HEK293 (cell line): ENCODE results near the gene OR5L2.

ENCODE experiments used
- CTCF ChIA-PET: fragments of 350-600 bp; formaldehyde crosslinking; extraction: SDS; loops from one replicate; lab custom pipeline; 2021; ENCODE audit warnings: antibody characterized with exemption; lab: Yijun Ruan, JAX
- POLR2A ChIA-PET: fragments of 300-600 bp; formaldehyde crosslinking; extraction: SDS; loops from one replicate; lab custom pipeline; 2020; ENCODE audit warnings: antibody characterized with exemption, inconsistent platforms; lab: Yijun Ruan, JAX
- H3K27ac ChIP-seq: fragments of 200-500 bp; sonication (Bioruptor generic); 2 replicates; pipeline ENCODE4 v1.5.1; 2014; ENCODE audit warnings: low read depth, low read length, control low read depth, inconsistent platforms; ENCODE audit errors: extremely low read depth
- H3K36me3 ChIP-seq, 2 experiments: fragments of 200-500 bp in 1 of 2; sonication (Bioruptor generic) in 1 of 2; 1 replicate in 1 of 2; 2 replicates in 1 of 2; pipeline ENCODE4 v1.5.1; 2014 to 2017; ENCODE audit warnings: inconsistent platforms in 2 of 2, low read length in 2 of 2; ENCODE audit not compliant: control insufficient read depth in 2 of 2, insufficient read depth in 1 of 2
- H3K4me1 ChIP-seq: fragments of 200-500 bp; sonication (Bioruptor generic); 2 replicates; pipeline ENCODE4 v1.5.1; 2014; ENCODE audit warnings: mild to moderate bottlenecking, low read length, inconsistent platforms; ENCODE audit not compliant: control insufficient read depth, insufficient read depth
- H3K4me3 ChIP-seq: 2 replicates; pipeline ENCODE4 v1.5.1; 2011; ENCODE audit warnings: low read depth, mild to moderate bottlenecking, control low read depth, low read length, moderate library complexity
- H3K9me3 ChIP-seq: fragments of 200-500 bp; sonication (Bioruptor generic); 2 replicates; pipeline ENCODE4 v1.5.1; 2014; ENCODE audit warnings: low read depth, low read length, inconsistent platforms; ENCODE audit not compliant: control insufficient read depth, insufficient read depth
- GFI1B ChIP-seq: fragments of 450-650 bp; formaldehyde crosslinking; IDR thresholded peaks from 2 replicates; pipeline ENCODE4 v1.5.1; 2016; ENCODE audit warnings: missing biosample characterization, missing genetic modification characterization
- PRDM1 ChIP-seq: fragments of 450-650 bp; formaldehyde crosslinking; IDR thresholded peaks from 2 replicates; pipeline ENCODE4; 2016; ENCODE audit warnings: missing biosample characterization, missing genetic modification characterization
- REST ChIP-seq: fragments of 450-650 bp; formaldehyde crosslinking; IDR thresholded peaks from 2 replicates; pipeline ENCODE4 v1.5.1; 2016; ENCODE audit warnings: missing biosample characterization, missing genetic modification characterization
- ZBTB26 ChIP-seq: fragments of 450-650 bp; formaldehyde crosslinking; optimal IDR thresholded peaks from 2 replicates; pipeline ENCODE3; 2016; ENCODE audit warnings: missing biosample characterization, mild to moderate bottlenecking, missing genetic modification characterization
- ZBTB8A ChIP-seq: fragments of 450-650 bp; formaldehyde crosslinking; IDR thresholded peaks from 2 replicates; pipeline ENCODE4 v1.5.1; 2016; ENCODE audit warnings: missing biosample characterization, missing genetic modification characterization
- ZNF112 ChIP-seq: fragments of 450-650 bp; formaldehyde crosslinking; IDR thresholded peaks from 2 replicates; pipeline ENCODE4 v1.5.0; 2017; ENCODE audit warnings: missing biosample characterization, missing genetic modification characterization
- ZNF114 ChIP-seq: fragments of 450-650 bp; formaldehyde crosslinking; IDR thresholded peaks from 2 replicates; pipeline ENCODE4 v1.5.0; 2017; ENCODE audit warnings: missing biosample characterization, missing genetic modification characterization
- ZNF132 ChIP-seq: fragments of 450-650 bp; formaldehyde crosslinking; IDR thresholded peaks from 2 replicates; pipeline ENCODE4 v1.5.1; 2017; ENCODE audit warnings: missing biosample characterization, missing genetic modification characterization, borderline replicate concordance
- ZNF214 ChIP-seq: fragments of 450-650 bp; formaldehyde crosslinking; IDR thresholded peaks from 2 replicates; pipeline ENCODE4 v1.5.1; 2017; ENCODE audit warnings: missing biosample characterization, mild to moderate bottlenecking, missing genetic modification characterization, borderline replicate concordance
- ZNF23 ChIP-seq: fragments of 450-650 bp; formaldehyde crosslinking; IDR thresholded peaks from 2 replicates; pipeline ENCODE4 v1.5.1; 2016; ENCODE audit warnings: missing biosample characterization, missing genetic modification characterization, borderline replicate concordance
- ZNF394 ChIP-seq: fragments of 450-650 bp; formaldehyde crosslinking; IDR thresholded peaks from 2 replicates; pipeline ENCODE4 v1.5.1; 2016; ENCODE audit warnings: missing biosample characterization, missing genetic modification characterization, mild to moderate bottlenecking, moderate library complexity, borderline replicate concordance
- ZNF513 ChIP-seq: fragments of 450-650 bp; IDR thresholded peaks from 2 replicates; pipeline ENCODE4 v1.5.1; 2018; ENCODE audit warnings: missing biosample characterization, missing genetic modification characterization
- ZNF549 ChIP-seq: fragments of 450-650 bp; IDR thresholded peaks from 2 replicates; pipeline ENCODE4 v1.5.1; 2018; ENCODE audit warnings: missing biosample characterization, missing genetic modification characterization, mild to moderate bottlenecking, inconsistent platforms, moderate library complexity
- TF ChIP-seq, protein P1 (sequence below): fragments of 450-650 bp; formaldehyde crosslinking; IDR thresholded peaks from 2 replicates; pipeline ENCODE4 v1.5.1; 2016; ENCODE audit warnings: missing biosample characterization, missing genetic modification characterization
- TF ChIP-seq, protein P2 (sequence below): IDR thresholded peaks from 2 replicates; pipeline ENCODE4 v1.6.1; 2011; ENCODE audit warnings: mild to moderate bottlenecking, low read depth, low read length, borderline replicate concordance
- TF ChIP-seq, protein P3 (sequence below): fragments of 450-650 bp; formaldehyde crosslinking; IDR thresholded peaks from 2 replicates; pipeline ENCODE4 v1.5.1; 2016; ENCODE audit warnings: missing biosample characterization, missing genetic modification characterization
- TF ChIP-seq, protein P4 (sequence below): fragments of 450-650 bp; formaldehyde crosslinking; IDR thresholded peaks from 2 replicates; pipeline ENCODE4 v1.5.1; 2016; ENCODE audit warnings: missing biosample characterization, missing genetic modification characterization

OR5L2 gene

DNA sequence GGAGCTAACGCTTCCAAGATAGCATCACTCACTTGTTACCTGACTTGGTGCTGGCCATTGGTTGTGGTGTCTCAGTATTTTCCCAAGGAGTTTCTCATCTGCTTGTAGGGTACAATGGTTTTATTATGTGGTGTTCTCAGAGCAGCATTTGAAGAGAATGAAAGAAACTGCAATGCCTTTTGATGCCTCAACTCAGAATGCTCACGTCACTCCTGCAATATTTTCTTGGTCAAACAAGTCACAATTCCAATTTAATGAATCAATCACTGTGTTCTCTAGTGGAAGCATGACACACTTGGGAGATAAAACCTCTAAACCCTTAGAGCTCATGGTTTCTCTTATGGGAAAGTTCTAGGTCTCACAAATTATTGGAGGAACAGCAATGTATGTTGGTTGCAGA, 33.7 kb upstream of the OR5L2 start:
- no peak for TF ChIP-seq ZNF394 (tag by site-specific recombination)
- TF ChIP-seq, protein P1, sequence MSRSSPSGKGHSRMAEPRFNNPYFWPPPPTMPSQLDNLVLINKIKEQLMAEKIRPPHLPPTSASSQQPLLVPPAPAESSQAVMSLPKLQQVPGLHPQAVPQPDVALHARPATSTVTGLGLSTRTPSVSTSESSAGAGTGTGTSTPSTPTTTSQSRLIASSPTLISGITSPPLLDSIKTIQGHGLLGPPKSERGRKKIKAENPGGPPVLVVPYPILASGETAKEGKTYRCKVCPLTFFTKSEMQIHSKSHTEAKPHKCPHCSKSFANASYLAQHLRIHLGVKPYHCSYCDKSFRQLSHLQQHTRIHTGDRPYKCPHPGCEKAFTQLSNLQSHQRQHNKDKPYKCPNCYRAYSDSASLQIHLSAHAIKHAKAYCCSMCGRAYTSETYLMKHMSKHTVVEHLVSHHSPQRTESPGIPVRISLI (tag by site-specific recombination) = no peak
- no peak for TF ChIP-seq PRDM1
- no peak for TF ChIP-seq REST (tag by site-specific recombination)
- no peak for TF ChIP-seq ZNF549 (tag by site-specific recombination)
- TF ChIP-seq ZNF132 (tag by site-specific recombination) = no peak
- no peak for TF ChIP-seq ZNF112 (tag by site-specific recombination)
- TF ChIP-seq, protein P2, sequence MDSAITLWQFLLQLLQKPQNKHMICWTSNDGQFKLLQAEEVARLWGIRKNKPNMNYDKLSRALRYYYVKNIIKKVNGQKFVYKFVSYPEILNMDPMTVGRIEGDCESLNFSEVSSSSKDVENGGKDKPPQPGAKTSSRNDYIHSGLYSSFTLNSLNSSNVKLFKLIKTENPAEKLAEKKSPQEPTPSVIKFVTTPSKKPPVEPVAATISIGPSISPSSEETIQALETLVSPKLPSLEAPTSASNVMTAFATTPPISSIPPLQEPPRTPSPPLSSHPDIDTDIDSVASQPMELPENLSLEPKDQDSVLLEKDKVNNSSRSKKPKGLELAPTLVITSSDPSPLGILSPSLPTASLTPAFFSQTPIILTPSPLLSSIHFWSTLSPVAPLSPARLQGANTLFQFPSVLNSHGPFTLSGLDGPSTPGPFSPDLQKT = no peak
- TF ChIP-seq, protein P3, sequence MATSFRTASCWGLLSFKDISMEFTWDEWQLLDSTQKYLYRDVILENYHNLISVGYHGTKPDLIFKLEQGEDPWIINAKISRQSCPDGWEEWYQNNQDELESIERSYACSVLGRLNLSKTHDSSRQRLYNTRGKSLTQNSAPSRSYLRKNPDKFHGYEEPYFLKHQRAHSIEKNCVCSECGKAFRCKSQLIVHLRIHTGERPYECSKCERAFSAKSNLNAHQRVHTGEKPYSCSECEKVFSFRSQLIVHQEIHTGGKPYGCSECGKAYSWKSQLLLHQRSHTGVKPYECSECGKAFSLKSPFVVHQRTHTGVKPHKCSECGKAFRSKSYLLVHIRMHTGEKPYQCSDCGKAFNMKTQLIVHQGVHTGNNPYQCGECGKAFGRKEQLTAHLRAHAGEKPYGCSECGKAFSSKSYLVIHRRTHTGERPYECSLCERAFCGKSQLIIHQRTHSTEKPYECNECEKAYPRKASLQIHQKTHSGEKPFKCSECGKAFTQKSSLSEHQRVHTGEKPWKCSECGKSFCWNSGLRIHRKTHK (tag by site-specific recombination) = no peak
- no peak for TF ChIP-seq ZNF23 (tag by site-specific recombination)
- TF ChIP-seq ZBTB26 (tag by site-specific recombination) = no peak
- no peak for TF ChIP-seq ZBTB8A
- TF ChIP-seq ZNF214 = no peak
- TF ChIP-seq ZNF513 = no peak
- TF ChIP-seq, protein P4, sequence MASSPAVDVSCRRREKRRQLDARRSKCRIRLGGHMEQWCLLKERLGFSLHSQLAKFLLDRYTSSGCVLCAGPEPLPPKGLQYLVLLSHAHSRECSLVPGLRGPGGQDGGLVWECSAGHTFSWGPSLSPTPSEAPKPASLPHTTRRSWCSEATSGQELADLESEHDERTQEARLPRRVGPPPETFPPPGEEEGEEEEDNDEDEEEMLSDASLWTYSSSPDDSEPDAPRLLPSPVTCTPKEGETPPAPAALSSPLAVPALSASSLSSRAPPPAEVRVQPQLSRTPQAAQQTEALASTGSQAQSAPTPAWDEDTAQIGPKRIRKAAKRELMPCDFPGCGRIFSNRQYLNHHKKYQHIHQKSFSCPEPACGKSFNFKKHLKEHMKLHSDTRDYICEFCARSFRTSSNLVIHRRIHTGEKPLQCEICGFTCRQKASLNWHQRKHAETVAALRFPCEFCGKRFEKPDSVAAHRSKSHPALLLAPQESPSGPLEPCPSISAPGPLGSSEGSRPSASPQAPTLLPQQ (tag by site-specific recombination) = no peak
- TF ChIP-seq GFI1B (tag by site-specific recombination) = no peak
- TF ChIP-seq ZNF114 (tag by site-specific recombination) = no peak
- H3K9me3 ChIP-seq = no peaks in the 10 kb centered on the region
- no peak overlapping the region for H3K27ac ChIP-seq
- ChIA-PET CTCF (no interaction called here), POLR2A (no interaction called here)
- no peaks in the 10 kb centered on the region for H3K36me3 ChIP-seq
- H3K4me1 ChIP-seq = no peaks in the 10 kb centered on the region
- no peak overlapping the region for H3K4me3 ChIP-seq
